ES-I3 (cell line): Measurements from ENCODE around the gene FTSJ1.

ENCODE experiments used
- H3K36me3 ChIP-seq: 2 replicates; pipeline ENCODE4 v1.6.1; 2013; ENCODE audit warnings: mild to moderate bottlenecking, low read length, control low read depth, moderate library complexity; ENCODE audit not compliant: insufficient read depth
- H3K4me1 ChIP-seq: 2 replicates; pipeline ENCODE4 v1.6.1; 2013; ENCODE audit warnings: mild to moderate bottlenecking, control low read depth, low read length; ENCODE audit not compliant: insufficient read depth
- H3K9ac ChIP-seq: 2 replicates; pipeline ENCODE4 v1.6.1; 2013; ENCODE audit warnings: low read depth, mild to moderate bottlenecking, low read length, moderate library complexity
- H3K9me3 ChIP-seq: 2 replicates; pipeline ENCODE4 v1.6.1; 2013; ENCODE audit warnings: mild to moderate bottlenecking, low read length, moderate library complexity; ENCODE audit not compliant: control insufficient read depth, insufficient read depth

The FTSJ1 gene

DNA sequence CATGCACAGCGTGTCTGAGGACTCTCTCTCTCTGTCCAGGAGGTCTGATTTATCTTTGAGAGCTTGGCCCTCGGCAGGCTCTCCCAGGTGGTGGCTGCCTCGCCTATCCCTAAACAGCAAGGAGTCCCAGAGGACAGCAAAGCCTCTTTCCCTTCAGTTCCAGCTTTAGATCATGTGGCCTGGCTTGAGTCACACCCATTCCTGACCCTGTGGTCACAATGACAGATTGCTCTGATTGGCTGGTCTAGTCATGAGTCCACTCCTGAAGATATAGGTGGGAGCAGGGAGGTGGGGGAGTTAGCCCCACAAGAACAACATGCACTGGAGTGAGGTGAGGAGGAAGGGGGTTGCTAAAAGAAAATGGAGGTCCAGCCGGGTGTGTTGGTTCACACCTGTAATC, 20.7 kb downstream of the FTSJ1 start:
- Histone ChIP-seq H3K4me1 (peaks cover 8% of the 10 kb centered on the region; the same call in 1 of the 2 replicates), H3K9me3 (no peaks in the 10 kb centered on the region), H3K9ac (no peak overlapping the region), H3K36me3 (no peaks in the 10 kb centered on the region)

DNA sequence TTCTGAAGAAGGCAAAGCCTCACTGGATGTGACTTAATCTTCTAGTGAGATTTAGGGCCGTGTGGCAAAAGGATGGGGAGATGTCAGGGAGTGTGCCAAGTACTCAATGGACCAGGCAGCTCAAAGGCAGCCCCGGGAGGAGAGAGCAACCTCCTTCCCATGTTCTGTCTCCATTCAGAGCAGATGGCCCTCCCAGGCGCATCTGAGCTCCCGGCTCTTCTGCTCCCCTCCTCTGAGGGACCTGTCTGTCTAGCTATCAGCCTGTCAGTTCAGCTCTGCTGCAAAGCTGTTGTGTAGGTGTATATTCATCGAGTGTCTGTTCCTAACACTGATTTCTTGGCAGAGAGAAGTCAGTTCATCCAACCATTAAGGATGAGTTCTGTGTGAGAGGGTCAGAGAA, 21.9 kb downstream of the FTSJ1 start:
- Histone ChIP-seq H3K9ac (no peak overlapping the region), H3K9me3 (no peaks in the 10 kb centered on the region)

DNA sequence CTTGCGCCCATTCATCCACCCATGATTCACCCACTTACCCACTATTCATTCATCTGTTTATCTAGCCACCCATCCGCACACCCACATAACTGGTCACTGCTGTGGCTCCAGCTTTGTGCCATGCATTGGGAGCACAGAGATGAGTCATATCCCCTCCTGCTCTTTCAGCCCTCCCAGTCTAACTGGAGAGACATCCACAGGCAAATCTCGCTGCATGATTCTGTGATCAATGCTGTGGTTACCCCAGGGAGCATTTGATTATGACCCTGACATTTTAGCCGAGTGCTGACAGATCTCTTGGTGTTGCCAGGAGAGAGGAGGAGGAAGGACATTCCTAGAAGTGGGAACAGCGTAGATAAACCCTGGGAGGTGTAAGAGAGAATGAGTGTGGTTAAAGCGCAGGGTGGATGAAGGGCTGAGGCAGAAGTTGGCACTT, 22.4 kb downstream of the FTSJ1 start:
- H3K36me3 ChIP-seq: no peaks in the 10 kb centered on the region
- H3K9ac ChIP-seq: no peak overlapping the region
- H3K9me3 ChIP-seq: no peaks in the 10 kb centered on the region
- H3K4me1 ChIP-seq: peaks cover 3% of the 10 kb centered on the region; the same call in 1 of the 2 replicates

More for the DNA sequence above, 21.9 kb downstream of the FTSJ1 start:
- Histone ChIP-seq H3K36me3 (no peaks in the 10 kb centered on the region), H3K4me1 (peaks cover 3% of the 10 kb centered on the region; the same call in 1 of the 2 replicates)

DNA sequence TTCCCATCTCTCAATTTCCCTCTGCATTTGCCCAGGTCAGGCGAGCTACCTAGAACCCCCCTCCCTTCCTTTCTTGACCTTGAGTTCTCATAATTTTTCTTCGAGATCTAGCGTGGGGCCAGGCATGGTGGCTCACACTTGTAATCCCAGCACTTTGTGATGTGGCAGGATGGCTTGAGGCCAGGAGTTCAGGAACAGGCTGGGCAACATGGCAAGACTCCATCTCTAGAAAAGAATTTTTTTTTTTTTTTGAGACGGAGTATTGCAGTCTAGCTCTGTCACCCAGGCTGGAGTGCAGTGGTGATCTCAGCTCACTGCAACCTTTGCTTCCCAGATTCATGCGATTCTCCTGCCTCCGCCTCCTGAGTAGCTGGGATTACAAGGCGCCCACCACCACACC, 28.3 kb downstream of the FTSJ1 start:
- Histone ChIP-seq H3K36me3 (no peaks in the 10 kb centered on the region), H3K4me1 (no peaks in the 10 kb centered on the region), H3K9ac (no peak overlapping the region), H3K9me3 (no peaks in the 10 kb centered on the region)

DNA sequence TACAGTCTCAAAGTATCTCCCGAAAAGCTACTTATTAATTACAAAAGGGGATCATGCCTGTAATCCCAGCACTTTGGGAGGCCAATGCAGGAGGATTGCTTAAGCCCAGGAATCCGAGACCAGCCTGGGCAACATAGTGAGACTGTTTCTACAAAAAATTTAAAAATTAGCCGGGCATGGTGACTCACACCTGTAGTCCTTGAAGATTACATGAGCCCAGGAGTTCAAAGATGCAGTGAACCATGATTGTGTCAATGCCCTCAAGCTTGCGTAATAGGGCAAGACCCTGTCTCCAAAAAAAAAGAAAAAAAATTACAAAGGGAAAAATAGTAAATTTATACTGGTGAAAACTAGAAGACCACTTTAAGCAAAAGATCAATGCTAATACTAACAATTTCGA, 29.5 kb downstream of the FTSJ1 start:
- H3K9me3 ChIP-seq: no peaks in the 10 kb centered on the region
- no peak overlapping the region for H3K9ac ChIP-seq
- no peaks in the 10 kb centered on the region for H3K4me1 ChIP-seq
- H3K36me3 ChIP-seq: no peaks in the 10 kb centered on the region

DNA sequence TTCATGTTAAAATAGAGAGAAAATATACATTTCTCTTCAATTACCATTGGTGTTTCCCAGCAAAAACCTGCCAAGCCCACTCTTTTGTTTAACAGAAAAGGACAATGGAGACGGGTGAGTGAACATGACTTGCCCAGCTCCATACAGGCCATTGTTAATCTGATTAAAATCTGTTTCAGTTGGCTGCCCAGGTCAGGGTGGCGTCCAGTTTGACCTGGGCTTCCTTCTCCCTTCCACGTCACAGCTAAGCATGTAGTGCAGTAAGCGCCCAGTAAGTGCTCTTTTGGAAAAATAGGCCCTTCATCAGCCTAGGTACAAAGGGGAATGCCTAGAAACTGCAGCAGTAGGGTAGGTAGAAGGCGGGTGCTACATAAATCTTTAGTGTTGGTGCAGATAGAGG, 31.2 kb downstream of the FTSJ1 start:
- Histone ChIP-seq H3K9me3 (no peaks in the 10 kb centered on the region), H3K36me3 (no peaks in the 10 kb centered on the region), H3K4me1 (no peaks in the 10 kb centered on the region), H3K9ac (no peak overlapping the region)

DNA sequence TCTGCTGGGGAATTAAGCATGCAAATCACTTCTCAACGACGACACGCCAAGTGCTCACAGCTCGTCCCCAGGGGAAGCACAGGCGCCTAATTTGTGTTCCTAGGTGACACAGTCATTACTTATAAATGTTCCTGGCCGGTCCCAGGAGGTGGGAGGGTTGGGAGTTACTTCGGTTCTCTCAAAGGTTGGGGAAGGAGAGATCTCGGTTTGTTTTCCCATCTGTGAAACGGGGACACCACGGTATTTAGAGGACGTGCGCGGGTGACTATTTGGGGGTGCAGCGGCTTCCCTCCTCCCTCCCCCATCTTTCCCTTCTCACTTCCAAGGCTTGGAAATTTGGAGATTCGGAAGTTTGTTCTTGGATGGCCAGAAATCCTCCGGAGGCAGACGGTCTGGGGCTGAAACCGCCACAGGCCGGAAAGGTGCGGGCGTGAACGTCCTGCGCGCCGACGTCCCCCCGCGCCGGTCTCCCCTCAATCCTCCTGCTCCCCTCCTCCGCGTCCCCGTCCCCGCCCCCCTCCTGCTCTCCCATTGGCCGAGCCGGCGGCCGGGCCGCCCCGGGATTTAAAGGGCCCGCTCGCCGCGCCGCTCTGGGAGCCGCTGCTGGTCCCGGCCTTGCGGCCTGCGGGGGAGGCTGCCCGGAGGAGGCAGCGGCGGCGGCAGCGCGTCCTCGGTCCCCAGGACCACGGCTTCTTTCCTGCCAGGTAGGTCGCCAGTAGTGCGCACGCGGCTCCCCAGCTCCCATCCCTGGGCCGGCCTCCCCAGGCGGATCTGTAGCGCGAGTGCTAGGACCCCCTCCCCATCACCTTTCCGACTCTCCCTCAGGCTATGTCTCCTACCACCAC, 32.6 kb downstream of the FTSJ1 start, which contains the start of gene PORCN:
TSS of gene PORCN (plus strand) at position 593 of the 845 bp plus-strand sequence. CDS start 829 bp downstream, outside the sequence.
- Histone ChIP-seq H3K36me3 (no peaks in the 10 kb centered on the region), H3K9me3 (no peaks in the 10 kb centered on the region), H3K4me1 (no peaks in the 10 kb centered on the region), H3K9ac (peak within 1 kb of the TSS; percentile 78)

DNA sequence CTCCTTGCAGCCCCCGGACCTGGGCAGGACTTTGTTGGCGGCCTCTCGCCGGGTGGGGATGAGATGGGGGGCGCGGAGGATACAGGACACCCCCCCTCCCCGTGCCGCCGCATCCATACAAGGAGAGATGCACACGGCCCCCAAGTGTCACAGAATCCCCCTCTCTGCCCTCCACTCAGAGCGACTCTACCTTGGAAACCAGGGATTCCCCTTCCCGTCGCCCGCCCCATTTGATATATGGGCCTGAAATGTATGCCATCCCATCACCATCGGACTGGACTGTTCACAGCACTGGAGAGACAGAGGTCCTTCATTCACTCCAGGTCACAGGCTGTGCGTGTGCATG, 33.2 kb downstream of the FTSJ1 start:
- H3K9me3 ChIP-seq: no peaks in the 10 kb centered on the region
- H3K9ac ChIP-seq: peak overlapping the region; percentile 78
- no peaks in the 10 kb centered on the region for H3K36me3 ChIP-seq

DNA sequence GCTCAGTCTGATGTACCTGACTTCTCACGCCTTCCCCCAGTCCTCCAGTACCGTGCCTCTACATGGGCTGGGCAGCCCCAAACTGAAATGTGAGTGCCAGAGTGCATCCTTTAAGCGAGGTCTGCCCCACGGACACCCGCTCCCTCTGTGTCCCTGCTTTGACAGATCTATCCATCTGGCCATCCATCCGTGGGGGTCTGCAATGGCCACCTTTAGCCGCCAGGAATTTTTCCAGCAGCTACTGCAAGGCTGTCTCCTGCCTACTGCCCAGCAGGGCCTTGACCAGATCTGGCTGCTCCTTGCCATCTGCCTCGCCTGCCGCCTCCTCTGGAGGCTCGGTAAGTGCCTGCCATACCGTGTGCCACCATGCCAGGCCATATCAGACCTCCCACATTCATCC, 33.6 kb downstream of the FTSJ1 start:
- peak overlapping the region; percentile 78 for H3K9ac ChIP-seq
- H3K9me3 ChIP-seq: no peaks in the 10 kb centered on the region
- H3K36me3 ChIP-seq: no peaks in the 10 kb centered on the region

More for the DNA sequence above, 33.2 kb downstream of the FTSJ1 start:
- no peaks in the 10 kb centered on the region for H3K4me1 ChIP-seq

DNA sequence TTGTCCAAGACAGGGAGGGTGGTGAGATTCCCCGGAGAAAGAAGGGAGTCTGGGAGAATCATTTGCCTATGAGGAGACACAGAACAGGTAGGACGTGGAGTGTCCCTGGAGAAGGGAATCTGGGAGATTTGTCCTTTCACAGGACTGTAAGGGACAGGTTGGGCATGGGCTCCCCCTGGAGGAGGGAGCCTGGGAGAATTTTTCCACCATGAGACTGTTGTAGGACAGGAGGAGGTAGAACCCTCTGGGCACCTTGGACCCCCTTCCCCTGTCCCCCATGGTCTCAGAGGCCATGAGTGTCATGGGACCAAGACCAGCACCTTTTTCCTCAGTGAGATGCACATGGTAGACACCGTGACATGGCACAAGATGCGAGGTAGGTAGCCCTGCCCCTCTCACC, 35.6 kb downstream of the FTSJ1 start:
- no peaks in the 10 kb centered on the region for H3K4me1 ChIP-seq
- no peaks in the 10 kb centered on the region for H3K36me3 ChIP-seq
- H3K9ac ChIP-seq: no peak overlapping the region
- no peaks in the 10 kb centered on the region for H3K9me3 ChIP-seq

More for the DNA sequence above, 33.6 kb downstream of the FTSJ1 start:
- H3K4me1 ChIP-seq: no peaks in the 10 kb centered on the region

DNA sequence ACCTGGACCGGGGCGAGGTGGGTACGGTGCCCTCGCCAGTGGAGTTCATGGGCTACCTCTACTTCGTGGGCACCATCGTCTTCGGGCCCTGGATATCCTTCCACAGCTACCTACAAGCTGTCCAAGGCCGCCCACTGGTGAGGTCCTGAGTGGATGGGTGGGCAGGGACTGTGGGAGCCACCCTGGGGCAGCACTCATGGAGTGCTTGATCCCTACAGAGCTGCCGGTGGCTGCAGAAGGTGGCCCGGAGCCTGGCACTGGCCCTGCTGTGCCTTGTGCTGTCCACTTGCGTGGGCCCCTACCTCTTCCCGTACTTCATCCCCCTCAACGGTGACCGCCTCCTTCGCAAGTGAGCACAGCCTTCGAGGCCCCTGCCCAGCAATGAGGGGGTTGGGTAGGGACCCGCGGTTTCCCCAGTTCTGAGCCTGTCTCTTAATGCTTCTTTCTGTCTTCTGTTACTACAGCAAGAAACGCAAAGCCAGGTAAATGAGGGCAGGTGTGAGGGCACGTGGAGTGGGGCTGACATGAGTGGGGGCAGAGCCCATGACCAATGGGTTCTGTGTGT, 36.5 kb downstream of the FTSJ1 start:
- no peaks in the 10 kb centered on the region for H3K4me1 ChIP-seq
- no peaks in the 10 kb centered on the region for H3K36me3 ChIP-seq
- no peaks in the 10 kb centered on the region for H3K9me3 ChIP-seq
- H3K9ac ChIP-seq: no peak overlapping the region

DNA sequence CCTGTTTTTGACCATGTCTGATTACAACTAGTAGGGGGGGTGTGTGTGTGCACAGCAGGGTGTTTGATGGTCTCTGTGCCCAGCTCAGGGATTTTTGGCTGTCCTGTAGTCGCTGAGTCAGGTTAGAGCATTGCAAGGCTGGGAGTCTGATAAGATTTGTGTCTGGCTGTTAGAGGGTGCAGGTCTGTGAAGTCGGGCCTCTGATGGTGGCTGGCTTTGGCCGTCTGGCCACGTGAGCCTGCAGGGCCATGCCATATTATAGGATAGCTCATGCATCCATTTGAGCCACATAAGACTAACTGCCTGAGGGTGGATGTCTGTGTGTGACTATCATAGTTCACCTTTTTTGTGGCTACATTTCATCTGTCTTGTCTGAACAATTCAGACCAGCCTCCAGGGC, 37.7 kb downstream of the FTSJ1 start:
- H3K9me3 ChIP-seq: no peaks in the 10 kb centered on the region

DNA sequence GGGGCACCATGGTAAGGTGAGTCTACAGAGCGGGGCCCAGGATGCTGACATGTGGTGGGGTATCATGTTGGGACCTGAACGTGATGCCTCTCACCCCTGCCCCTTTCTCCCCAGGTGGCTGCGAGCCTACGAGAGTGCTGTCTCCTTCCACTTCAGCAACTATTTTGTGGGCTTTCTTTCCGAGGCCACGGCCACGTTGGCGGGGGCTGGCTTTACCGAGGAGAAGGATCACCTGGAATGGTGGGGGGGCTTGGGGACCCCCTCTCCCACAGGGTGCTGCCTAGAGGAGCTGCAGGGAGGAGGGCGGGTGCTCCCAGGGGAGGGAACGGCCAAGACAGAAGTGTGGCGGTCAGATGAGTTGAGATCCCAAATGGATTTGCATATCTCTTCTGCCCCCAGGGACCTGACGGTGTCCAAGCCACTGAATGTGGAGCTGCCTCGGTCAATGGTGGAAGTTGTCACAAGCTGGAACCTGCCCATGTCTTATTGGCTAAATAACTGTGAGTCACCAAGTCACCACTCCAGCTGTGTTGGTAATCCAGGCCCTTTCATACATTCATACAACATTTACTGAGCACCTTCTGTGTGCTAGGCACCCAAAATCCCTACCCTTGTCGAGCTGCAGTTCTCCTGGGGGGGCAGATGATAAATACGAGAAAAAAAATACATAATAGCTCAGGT, 38.3 kb downstream of the FTSJ1 start:
- Histone ChIP-seq H3K9me3 (no peaks in the 10 kb centered on the region), H3K9ac (no peak overlapping the region), H3K36me3 (no peaks in the 10 kb centered on the region), H3K4me1 (no peaks in the 10 kb centered on the region)

More for the DNA sequence above, 37.7 kb downstream of the FTSJ1 start:
- Histone ChIP-seq H3K36me3 (no peaks in the 10 kb centered on the region), H3K4me1 (no peaks in the 10 kb centered on the region), H3K9ac (no peak overlapping the region)

DNA sequence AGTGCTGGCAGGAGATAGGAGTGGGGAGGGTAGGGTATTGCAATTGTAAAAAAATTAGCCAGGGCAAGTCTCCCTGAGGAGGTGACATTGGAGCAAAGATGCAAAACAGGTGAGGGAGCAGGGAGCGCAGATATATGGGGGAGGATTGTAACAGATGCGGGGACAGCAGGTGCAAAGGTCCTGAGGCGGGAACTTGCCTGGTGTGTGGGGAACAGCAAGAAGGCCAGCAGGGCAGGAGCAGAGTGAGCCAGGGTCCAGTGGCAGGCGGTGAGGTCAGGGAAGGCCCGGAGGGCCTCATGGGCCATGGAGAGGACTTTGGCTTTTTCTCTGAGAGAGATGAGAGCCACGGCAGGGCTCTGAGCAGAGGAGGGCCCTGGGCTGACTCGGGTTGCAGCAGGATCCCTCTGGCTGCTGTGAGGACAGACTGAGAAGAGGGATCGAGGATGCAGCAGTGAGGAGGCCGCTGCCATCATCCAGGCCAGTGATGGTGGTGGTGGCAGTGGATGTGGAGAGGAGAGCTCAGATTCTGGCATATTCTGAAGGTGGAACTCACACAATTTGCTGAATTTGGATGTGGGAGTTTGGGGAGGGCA, 39.0 kb downstream of the FTSJ1 start:
- Histone ChIP-seq H3K9ac (no peak overlapping the region), H3K4me1 (no peaks in the 10 kb centered on the region), H3K9me3 (no peaks in the 10 kb centered on the region), H3K36me3 (no peaks in the 10 kb centered on the region)
